Measurements from ENCODE around the gene WDR41.

Gene WDR41

DNA sequence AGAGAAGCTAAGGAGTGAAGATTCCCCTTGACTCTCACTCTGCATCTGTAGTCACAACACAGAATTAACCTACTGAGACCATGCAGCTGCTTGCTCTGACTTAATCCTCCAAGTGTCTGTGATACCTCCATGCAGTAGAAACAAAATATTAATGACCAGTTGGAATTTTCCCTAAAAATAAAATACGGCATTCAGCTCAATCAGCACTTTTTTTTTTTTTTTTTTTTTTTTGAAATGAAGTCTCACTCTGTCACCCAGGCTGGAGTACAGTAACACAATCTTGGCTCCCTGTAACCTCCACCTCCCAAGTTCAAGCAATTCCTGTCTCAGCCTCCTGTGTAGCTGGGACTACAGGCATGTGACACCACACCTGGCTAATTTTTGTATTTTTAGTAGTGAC, 48.4 kb downstream of the WDR41 start:
- DNase-seq: peak in 1 of 2 experiments; percentile 8

DNA sequence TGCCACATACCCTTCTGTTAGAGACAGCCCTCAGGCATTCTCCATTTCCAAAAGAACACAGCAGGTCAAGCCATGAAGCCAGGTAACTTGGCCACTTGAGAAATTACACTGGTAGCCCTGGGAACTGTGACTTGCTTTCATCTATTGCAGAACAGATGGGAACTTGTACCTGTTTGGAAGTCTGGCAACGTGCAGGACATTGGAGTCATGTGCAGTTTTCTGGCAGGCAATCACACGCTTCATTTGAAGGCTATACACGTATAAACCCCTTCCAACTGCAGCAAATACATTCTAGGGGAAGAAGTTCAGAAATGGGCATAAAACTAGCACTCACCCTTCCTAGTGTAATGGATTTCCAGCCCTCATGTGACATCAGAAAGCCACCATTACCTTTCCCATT, 54.0 kb downstream of the WDR41 start:
- no peak for DNase-seq

DNA sequence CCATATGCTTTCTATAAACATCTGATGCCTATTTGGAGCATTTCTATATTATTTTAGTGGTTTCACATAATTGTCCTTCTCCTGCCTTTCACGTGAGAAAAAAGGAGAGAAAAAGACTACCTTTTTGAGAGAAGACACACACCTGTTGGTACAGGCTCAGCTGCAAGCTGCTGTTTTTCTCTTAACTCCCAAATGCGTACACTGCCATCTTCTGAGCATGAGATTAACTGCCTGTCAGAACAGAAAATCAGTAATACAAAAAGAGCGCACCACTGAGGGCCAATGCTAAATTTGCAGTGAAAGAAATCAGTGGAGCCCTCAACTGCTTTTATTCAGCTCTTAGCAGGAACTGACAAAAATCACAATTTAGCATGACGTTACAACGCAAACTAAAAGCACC, 54.9 kb downstream of the WDR41 start:
- DNase-seq: peak in 1 of 2 experiments; percentile 33

DNA sequence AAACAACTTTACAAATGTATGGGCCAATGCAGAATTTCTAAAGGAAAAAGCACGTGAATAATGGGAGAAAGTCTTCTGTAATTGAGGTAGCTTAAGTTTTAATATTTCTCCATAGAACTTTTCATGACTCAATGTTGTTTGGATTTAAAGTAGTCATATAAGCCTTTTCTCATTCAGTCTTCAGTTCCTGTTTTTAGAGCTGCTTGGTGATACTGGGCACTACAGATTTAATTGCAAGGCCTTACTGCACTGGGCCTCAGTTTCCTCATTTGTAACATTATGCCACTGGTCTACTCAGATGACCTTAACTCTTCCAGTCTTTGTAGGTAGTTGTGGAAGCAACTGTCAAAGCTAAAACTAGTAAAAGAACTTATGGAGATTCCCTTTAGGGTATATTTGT, 60.4 kb downstream of the WDR41 start:
- DNase-seq: no peak

DNA sequence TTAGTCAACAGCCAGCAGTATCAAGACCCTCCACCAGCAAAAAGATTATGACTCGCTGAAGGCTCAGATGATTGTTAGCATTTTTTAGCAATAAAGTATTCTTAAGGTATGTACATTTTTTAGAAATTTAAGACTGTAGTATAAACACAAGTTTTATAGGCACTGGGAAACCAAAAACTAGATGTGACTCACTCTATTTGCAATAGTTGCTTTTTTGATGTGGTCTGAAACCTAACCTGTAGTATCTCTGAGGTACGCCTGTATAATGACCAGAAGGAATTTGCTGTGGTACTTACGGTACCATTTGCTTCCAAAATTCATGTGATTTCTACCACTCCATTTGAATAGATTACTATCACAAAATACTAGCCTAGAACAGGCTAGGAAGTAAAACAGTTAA, 60.8 kb downstream of the WDR41 start:
- no peak for DNase-seq

DNA sequence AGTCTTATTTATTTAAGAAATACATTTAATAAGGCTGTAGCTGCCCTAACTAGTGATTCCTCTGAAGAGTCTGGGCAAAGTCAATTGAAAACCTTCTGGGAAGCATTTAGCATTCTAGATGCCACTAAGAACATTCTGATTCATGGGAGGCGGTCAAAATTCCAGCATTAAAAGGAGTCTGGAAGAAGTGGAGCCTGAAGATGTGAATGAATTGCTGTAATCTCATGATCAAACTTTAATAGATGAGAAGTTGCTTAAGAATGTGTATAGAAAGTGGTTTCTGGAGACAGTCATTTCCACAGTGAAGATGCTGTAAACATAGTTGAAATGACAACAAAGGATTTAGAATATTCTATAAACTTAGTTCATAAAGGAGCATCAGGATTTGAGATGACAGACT, 61.4 kb downstream of the WDR41 start:
- no peak for DNase-seq

DNA sequence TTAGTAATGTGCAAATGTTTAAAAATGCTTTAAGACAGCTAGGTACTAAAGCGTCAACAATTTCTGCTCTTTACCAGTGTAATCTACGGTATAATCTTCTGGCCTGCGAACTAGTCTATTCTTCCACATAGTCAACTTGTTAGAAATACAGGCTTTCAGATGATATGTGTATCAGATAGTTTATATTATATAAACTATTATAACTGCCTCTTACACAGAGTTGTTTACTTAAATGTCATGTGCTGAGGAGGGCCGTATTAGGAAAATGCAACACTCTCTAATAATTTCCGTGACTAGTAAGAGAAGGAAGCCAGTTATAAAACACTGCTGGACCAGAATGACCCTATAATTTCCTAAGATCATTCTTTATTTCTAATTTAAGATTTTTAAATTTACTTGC, 63.6 kb downstream of the WDR41 start:
- DNase-seq: no peak

DNA sequence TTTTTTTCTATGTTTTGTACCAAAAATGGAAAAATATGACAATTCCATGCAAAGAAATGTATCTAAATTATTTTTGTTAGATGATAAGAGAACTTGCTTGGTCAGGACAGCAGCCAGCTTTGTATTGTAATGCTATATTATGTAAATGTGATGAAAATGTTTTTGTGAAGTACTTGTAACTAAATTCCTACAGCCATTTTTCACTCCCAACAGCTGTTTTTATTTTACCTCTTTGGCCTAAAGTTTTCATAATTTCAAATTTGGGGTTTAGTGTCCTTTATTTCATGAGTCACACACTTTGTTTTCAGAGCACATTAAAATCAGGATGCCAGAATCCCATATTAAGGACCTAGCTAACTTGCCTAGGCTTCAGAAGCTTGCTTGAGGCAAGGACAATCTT, 64.1 kb downstream of the WDR41 start:
- no peak for DNase-seq

DNA sequence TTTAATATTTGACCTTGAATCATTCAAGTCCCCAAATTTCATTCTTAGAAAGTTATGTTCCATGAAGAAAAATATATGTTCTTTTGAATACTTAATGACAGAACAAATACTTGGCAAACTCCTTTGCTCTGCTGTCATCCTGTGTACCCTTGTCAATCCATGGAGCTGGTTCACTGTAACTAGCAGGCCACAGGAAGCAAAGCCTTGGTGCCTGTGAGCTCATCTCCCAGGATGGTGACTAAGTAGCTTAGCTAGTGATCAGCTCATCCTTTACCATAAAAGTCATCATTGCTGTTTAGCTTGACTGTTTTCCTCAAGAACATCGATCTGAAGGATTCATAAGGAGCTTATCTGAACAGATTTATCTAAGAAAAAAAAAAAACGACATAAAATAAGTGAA, 65.4 kb downstream of the WDR41 start:
- DNase-seq: no peak

DNA sequence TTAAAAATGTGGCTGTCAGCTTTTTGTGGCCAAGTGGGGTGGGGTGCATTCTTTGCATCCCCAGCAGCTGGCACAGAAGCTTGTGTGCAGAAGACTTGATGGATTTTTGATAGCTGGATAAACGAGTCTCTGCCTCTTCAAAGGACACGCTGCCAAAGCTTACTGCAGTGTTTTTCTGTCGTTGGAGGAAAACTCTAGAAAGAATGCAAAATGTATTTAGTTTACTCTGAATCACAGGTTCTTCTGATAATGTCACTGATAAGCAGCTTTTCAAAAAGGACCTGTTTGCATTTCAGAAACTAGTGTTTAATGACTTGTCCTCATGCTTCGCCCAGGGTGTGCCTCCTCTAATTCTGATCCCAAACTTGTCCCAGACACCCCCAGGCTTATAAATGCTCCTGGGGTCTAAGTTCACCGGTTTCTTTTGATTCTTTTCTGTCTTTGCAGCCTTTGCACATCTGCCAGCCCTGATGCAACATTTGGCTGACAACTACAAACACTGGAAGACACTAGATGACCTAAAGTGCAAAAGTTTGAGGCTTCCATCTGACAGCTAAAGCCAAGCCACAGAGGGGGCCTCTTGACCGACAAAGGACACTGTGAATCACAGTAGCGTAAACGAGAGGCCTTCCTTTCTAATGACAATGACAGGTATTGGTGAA, 66.0 kb downstream of the WDR41 start:
- no peak for DNase-seq

DNA sequence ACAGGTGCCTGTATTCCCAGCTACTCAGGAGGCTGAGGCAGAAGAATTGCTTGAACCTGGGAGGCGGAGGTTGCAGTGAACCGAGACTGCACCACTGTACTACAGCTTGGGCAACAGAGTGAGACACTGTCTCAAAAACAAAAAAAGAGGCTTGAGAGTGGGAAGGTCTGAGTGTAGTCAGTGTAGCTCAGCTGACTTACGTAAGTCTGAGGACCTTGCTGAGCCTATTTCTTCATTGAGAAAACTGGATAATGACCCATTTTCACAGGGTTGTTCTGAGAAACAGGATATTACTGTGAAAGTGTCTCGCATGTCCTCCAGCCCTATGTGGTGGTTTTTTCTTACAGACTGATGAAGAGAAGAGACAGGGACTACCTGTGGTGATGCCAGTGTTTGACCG, 66.7 kb downstream of the WDR41 start:
- DNase-seq: no peak

DNA sequence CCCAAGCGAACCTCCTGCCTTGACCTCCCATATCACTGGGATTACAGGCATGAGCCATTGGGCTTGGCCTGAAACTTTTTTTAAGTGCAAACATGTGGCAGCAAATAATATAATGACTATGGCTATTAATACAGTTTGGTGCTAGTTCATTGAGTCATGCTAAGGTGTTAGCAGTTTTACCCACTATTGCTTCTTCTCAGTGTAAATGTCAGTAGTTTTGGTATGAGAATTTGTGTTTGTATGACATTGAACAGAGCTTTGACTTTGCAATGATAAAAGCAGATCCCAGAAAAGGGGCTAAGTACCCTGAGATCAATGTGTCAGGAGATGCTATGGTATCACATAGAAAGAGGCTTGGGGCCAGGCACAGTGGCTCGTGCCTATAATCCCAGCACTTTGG, 67.2 kb downstream of the WDR41 start:
- DNase-seq: no peak

DNA sequence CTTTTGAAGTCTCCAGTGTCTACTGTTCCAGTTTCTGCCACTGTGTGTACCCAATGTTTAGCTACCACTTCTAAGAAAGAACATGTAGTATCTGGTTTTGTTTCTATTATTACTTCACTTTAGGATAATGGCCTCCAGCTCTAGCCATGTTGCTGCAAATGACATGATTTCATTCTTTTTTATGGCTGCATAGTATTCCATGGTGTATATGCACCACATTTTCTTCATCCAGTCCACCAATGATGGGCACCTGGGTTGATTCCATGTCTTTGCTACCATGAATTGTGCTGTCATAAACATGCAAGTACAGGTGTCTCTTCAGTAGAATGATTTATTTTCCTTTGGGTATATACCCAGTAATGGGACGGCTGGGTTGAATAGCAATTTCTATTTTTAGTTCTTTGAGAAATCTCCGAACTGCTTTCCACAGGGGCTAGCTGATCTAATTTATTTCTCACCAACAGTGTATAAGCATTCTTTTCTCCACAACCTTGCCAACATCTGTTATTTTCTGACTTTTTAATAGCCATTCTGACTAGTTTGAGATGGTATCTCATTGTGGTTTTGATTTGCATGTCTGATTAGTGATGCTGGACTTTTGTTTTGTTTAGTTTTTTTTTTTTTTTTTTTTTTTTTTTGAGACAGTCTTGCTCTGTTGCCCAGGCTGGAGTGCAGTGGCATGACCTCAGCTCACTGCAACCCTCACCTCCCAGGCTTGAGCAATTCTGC, 68.9 kb downstream of the WDR41 start:
- DNase-seq: no peak

DNA sequence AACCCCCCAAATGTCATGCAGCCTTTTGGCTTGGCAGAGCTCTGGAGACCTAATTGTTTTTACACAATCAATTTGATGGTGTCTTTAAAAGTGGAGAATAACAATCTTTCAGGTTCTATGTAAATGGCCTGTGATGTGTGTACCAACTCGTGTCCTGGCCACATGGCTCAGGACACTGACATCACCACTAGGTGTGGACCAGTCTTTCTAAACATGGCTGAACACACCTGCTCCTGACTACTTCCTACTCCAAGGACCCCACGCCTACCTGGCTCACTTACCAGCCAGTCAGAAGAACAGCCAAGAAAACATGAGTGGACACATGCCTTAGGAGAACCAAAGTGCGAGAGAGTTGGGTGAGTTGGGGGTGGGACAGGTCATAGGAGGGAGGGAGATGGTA, 71.2 kb downstream of the WDR41 start:
- DNase-seq: no peak

DNA sequence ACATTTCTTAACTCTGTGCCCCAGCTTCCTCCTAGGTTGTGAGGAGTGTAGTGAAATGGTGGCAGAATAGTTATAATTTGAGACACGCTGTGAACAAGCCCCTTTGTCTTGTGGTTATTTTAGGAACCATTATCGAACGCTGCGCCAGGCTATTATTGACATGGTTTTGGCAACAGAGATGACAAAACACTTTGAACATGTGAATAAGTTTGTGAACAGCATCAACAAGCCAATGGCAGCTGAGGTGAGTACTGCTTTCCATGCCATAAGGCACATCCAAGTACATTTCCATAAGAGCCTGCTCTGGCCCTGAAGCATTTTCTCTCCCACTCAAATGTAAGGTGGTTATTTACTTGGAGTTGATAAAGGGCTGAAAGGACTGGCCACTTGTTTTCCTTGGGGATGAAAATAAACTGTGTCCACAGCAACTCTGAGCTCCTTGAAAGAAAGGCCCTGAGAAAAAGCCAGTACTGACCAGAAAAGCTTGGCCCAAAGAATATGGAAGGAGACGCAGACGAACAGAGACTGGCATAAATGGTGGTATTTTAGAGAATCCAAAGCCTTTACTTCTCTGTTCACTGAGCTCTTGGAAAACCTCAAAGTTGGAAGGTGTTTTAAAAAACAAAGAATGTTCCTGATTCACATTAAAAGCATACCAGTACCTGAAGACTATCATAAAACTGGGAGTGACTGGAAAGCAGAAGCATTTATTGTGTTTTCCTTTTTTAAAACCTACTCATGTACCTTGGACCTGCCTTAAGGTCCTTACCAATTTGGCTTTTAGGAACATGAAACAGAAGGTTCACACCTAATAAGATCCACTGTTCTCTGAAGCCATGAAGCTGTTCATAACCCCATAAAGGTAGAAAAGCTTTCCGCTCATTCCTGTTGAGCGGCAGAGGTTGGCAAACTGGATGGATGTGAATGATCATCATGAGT, 72.2 kb downstream of the WDR41 start:
- DNase-seq: no peak

DNA sequence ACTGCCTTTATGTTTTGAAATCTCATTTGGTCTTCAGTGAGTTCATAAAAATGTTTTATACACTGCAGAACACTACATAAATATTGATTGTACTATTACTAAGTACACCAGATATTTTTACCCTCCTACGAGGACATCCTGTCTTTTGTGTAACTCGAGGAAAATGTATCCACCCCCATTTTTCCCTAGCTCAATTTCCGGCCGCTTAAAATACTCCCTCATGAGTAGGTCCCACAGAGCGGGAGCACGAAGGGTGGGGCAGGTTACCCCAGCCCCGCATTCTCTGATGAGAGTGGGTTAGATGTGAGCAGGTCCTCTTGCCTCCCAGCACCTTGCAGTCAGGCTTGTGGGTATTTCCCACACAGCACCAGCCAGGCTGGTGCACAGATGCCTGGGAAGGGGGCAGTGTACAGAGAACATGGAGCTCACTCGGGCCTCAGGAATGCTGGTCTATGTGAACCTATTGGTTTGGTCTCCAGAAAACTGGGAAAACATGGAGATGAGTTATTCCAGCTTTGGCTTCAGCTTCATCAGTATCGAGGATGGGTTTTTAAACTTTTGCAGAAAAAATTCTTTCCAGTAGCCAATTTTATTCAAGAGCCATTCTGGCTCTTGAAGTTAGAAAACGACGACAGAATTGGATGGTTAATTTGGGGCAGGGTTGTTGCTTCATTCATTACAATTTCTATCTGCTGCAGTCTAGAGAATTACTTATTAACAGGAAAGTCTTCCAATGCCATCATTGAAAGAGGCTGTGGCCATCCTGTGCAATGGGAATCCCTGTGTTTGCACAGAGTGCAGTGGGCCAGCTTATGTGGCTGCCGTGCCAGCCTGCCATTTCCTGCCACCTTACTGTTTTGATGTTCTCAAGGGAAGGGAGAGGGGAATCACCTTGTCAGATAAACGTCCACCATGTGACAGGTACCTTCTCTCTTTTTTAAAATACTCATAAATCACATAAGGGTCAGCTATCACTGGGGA, 73.2 kb downstream of the WDR41 start:
- no peak for DNase-seq

DNA sequence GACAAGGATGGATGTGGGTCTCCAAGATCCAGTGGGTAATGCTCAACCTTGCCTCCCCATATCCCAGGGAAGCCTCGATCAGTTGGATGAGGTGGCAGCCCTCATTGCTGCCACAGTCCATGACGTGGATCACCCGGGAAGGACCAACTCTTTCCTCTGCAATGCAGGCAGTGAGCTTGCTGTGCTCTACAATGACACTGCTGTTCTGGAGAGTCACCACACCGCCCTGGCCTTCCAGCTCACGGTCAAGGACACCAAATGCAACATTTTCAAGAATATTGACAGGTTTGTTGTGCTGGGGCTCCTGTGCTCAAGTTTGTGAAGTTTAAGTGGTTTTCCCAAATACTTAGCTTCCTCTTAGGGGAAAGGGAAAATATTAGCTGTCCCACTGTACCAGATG, 74.0 kb downstream of the WDR41 start:
- DNase-seq: no peak

DNA sequence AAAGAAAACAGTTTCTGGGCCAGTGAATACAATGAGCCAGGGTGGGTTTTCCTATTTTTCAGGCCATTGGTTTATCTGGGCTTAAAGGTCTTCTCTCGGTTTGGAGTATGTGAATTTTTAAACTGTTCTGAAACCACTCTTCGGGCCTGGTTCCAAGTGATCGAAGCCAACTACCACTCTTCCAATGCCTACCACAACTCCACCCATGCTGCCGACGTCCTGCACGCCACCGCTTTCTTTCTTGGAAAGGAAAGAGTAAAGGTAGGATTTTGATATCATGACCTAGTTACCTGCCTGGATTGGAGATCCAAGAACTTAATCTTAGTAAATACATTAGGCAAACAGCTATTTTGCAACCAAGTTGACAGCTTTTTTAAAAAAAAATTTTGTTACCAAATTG, 79.1 kb downstream of the WDR41 start:
- no peak for DNase-seq

DNA sequence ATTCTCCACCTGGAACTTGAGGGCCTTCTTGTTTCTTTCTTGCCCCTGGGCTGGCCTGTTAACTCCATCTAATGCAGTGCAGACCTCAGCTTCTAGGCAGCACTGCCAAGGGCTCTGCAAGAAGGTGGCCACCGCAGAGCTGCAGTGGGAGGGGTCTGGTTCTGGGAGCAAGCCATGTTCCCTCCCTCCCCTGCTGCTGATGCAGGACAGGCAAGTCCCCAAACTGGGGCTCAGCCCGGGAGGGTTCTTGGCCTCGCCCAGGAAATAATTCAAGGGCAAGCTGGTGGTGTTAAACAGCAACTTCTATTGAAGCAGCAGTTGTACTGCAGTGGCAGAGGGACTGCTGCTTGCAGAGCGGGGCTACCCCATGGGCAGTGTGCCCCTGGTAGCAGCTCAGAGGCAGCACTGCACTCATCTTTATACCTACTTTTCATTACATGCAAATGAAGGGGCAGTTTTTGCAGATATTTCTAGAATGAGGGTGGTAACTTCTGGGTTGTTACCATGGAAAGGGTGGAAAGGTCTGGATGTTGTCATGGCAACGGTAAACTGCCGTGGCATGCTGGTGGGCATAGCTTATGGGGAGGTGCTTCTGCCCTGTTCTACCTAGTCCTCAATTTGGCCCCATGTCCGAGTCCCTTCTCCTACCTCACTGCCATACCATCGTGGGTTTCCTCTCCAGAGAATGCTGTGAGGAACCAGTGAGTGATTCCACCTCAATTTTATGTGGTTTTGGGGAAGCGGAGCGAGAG, 82.1 kb downstream of the WDR41 start:
- DNase-seq: no peak

DNA sequence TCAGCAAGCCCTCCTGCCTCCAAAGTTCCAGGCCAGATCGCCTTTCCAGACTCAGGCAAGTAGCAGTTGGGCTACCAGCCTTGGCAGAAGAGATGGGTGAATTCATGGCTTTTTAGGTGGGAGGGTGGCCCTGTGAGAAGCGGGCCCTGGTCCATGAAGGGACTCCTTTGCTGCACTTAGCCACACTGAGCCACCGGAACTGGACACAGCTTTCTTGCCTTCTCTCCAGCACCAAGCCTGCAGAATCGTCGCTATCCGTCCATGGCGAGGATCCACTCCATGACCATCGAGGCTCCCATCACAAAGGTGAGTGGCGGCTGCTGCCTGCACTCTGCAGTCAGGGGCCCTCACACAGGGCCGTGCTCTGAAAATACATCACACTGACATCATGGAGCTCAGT, 85.0 kb downstream of the WDR41 start:
- DNase-seq: no peak

DNA sequence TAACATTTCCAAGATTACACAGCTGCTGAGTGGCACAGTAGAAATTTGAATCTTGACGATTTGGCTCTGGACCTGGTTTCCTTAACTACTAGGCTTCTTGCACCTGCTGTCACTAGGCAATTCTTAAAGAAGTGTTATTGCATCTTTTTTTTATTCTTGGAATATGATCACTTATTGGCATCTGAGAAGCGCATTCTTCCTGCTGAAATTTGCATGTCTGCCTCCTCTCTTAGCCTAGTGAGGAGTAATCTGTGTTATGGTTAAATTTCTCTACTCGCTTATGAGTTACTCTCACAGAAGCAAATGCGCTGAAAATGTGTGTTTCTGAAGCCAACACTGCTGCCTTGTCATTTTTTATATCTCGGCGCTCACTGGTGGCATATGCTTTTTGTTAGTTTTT, 89.3 kb downstream of the WDR41 start:
- DNase-seq: no peak

DNA sequence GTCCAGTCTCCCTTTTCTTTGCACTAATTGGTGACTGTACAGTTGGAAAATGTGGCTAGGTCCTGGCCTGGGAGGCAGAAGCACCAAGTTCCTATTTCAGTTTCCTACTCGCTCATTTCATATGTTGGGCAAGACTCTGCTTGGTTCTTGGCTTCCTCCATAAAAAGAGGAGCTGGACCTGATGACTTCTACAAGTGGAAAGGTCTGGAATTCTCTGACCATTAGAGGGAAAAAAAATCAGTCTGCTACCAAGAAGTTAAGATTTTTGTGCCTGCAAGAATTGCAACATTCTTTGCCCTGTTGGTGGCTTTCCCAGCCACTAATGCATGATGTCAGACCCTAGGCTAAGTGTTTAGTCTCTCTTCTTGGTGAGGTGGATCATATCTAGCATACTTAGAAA, 91.5 kb downstream of the WDR41 start:
- no peak for DNase-seq
